Bronchial epithelial cell (primary cell): ENCODE measurements around the gene SHLD1. TPM values are rescaled to one million over a fixed set of nuclear protein-coding genes. Genes with fewer than 3 reads are reported as not detected.

Source experiments
- DNase-seq: peaks from one replicate; pipeline ENCODE4 v3.0.0-alpha.2; 2010; ENCODE audit warnings: low read depth
- FAIRE-seq: peaks from 2 replicates; lab custom pipeline; 2011; peaks lifted over from hg19 to GRCh38; lab: Jason Lieb, UNC
- H3K27me3 ChIP-seq: 2 replicates; pipeline ENCODE4 v1.5.1; 2011; ENCODE audit warnings: low read length; ENCODE audit not compliant: control insufficient read depth, insufficient read depth
- H3K36me3 ChIP-seq: 2 replicates; pipeline ENCODE4 v1.5.1; 2011; ENCODE audit warnings: low read length; ENCODE audit not compliant: control insufficient read depth, insufficient read depth
- H3K4me3 ChIP-seq: 2 replicates; pipeline ENCODE4 v1.5.1; 2011; ENCODE audit warnings: mild to moderate bottlenecking, low read depth, low read length, control low read depth
- CTCF ChIP-seq: IDR thresholded peaks from 2 replicates; pipeline ENCODE4 v1.5.1; 2011; ENCODE audit warnings: mild to moderate bottlenecking, moderate library complexity, low read length, control low read depth, inconsistent platforms; ENCODE audit not compliant: insufficient read depth, severe bottlenecking
- total RNA-seq: library from RNA; depleted of rRNA; stranded (reverse); fragments of >200 nt; gene quantifications from 2 replicates; pipeline ENCODE4 v1.2.1, GENCODE V29; 2014

The SHLD1 gene
- total RNA-seq, 1 donor from 2014 or later, result 4.5 TPM

- FAIRE-seq, result no peak
Observed at GRCh38 chr20:5835321-5835821, 85.2 kb downstream of the SHLD1 start.

GRCh38 chr20:5835871-5836270, 85.7 kb downstream of the SHLD1 start:
- H3K27me3 ChIP-seq, result no peaks in the 10 kb centered on the region
- FAIRE-seq (no peak), DNase-seq (no peak)
- H3K4me3 ChIP-seq, result no peak overlapping the region
- no peak for TF ChIP-seq CTCF
- no peaks in the 10 kb centered on the region for H3K36me3 ChIP-seq

More at GRCh38 chr20:5835321-5835821, 85.2 kb downstream of the SHLD1 start:
- no peaks in the 10 kb centered on the region for H3K27me3 ChIP-seq
- TF ChIP-seq CTCF, result no peak
- H3K36me3 ChIP-seq, result no peaks in the 10 kb centered on the region
- peak; percentile 48 for DNase-seq
- no peak overlapping the region for H3K4me3 ChIP-seq

- peak; percentile 23 for FAIRE-seq
- no peak for TF ChIP-seq CTCF
- Histone ChIP-seq H3K4me3 (no peak overlapping the region), H3K36me3 (no peaks in the 10 kb centered on the region), H3K27me3 (no peaks in the 10 kb centered on the region)
- no peak for DNase-seq
Observed at GRCh38 chr20:5836569-5836968, 86.4 kb downstream of the SHLD1 start.

- H3K27me3 ChIP-seq, result no peaks in the 10 kb centered on the region
- FAIRE-seq, result no peak
- TF ChIP-seq CTCF, result no peak
- DNase-seq, result no peak
- H3K4me3 ChIP-seq, result no peak overlapping the region
- H3K36me3 ChIP-seq, result no peaks in the 10 kb centered on the region
Observed at GRCh38 chr20:5840411-5841002, 90.3 kb downstream of the SHLD1 start.

GRCh38 chr20:5841522-5841921, 91.3 kb downstream of the SHLD1 start:
- no peak for DNase-seq
- FAIRE-seq, result no peak
- TF ChIP-seq CTCF, result no peak

GRCh38 chr20:5842465-5842864, 92.3 kb downstream of the SHLD1 start:
- Histone ChIP-seq H3K4me3 (no peak overlapping the region), H3K27me3 (no peaks in the 10 kb centered on the region), H3K36me3 (no peaks in the 10 kb centered on the region)
- no peak for DNase-seq
- TF ChIP-seq CTCF, result no peak
- no peak for FAIRE-seq

More at GRCh38 chr20:5841522-5841921, 91.3 kb downstream of the SHLD1 start:
- Histone ChIP-seq H3K4me3 (no peak overlapping the region), H3K27me3 (no peaks in the 10 kb centered on the region), H3K36me3 (no peaks in the 10 kb centered on the region)
